GM20000 (cell line): ENCODE measurements around the gene CLSTN3.
"Not testable (repeated sequence)": the region's sequence is repeated elsewhere in the genome, so short reads cannot be mapped to it uniquely, and the experiment has no call there.

Experiments
- DNase-seq: peaks from one replicate; pipeline ENCODE4 v3.0.0; 2012; ENCODE audit warnings: low spot score
- TF ChIP-seq, protein P1 (sequence below): IDR thresholded peaks from 2 replicates; pipeline ENCODE4 v1.5.1; 2012; ENCODE audit warnings: mild to moderate bottlenecking, control low read depth; ENCODE audit errors: extremely low read depth, missing control alignments

Gene CLSTN3

DNA sequence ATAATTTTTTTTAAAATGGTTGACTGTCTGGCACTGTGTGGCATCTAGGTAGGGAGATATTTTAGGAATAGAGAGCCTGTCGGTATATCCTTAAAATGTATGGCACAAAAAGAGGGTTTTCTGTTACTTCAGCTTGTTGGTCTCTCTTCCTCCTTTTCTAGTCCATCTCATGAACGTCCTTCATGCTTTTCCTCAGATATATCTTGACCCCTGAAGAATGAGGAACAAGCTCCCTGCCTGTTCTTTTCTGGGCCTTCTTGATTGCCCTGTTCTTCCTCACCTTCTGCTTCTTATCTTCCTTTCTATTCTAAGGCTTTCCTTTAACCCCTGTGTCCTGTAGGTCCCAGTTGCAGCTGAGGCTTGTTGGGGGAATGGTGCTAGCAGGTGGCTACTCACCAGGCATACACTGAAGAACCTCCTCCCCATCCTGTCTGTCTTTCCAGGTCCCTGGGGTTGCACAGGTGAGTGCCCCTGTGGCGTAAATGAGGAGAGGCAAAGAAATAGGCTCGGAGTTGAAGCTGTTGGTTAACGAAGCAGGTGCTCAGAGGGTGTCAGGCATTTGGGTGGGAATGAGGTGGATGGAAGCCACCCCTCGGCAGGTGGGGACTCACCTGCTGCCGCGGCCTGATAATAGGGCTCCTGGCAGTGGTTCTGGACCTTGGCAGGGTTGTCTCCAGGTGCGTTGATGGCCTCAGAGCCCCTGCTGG is 30.7 kb upstream of the CLSTN3 start:
- TF ChIP-seq, protein P1, sequence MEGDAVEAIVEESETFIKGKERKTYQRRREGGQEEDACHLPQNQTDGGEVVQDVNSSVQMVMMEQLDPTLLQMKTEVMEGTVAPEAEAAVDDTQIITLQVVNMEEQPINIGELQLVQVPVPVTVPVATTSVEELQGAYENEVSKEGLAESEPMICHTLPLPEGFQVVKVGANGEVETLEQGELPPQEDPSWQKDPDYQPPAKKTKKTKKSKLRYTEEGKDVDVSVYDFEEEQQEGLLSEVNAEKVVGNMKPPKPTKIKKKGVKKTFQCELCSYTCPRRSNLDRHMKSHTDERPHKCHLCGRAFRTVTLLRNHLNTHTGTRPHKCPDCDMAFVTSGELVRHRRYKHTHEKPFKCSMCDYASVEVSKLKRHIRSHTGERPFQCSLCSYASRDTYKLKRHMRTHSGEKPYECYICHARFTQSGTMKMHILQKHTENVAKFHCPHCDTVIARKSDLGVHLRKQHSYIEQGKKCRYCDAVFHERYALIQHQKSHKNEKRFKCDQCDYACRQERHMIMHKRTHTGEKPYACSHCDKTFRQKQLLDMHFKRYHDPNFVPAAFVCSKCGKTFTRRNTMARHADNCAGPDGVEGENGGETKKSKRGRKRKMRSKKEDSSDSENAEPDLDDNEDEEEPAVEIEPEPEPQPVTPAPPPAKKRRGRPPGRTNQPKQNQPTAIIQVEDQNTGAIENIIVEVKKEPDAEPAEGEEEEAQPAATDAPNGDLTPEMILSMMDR: no peak
- no peak for DNase-seq

DNA sequence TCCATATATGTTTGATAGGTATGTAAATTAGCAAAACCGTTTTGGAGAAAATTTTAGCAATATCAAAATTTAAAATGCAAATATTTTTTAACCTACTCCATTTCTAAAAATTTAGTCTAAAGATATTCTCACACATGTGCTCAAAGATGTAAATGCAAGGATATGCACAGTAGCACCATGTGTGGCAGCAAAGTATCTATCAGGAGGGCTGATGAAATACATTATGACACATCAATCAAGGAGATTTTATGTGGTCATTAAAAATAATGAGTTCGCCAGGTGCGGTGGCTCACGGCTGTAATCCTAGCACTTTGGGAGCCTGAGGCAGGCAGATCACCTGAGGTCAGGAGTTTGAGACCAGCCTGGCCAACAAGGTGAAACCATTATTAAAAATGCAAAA is 29.9 kb upstream of the CLSTN3 start:
- TF ChIP-seq, protein P1: no peak
- no peak for DNase-seq

DNA sequence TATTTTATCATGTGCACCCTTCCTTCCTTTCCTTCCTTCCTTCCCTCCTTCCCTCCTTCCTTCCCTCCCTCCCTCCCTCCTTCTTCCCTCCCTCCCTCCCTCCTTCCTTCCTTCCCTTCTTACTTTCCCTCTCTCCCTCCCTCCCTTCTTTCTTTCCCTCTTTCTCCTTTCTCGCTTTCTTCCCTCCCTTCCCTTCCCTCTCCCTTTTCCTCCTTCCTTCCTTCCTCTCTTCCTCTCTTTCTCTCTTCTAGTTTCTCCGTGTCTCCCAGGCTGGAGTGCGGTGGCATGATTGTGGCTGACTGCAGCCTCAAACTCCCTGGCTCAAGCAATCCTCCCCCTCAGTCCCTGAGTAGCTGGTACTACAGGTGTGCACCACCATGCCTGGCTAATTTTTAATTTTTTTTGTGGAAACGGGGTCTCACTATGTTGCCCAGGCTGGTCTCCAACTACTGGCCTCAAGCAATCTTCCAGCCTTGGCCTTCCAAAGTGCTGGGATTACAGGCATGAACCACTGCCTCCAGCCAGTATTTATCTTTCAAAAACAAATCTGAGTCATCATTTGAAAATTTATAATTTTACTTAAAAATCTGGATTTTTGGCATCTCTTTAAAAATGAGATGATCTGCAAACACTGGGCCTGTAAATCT is 29.0 kb upstream of the CLSTN3 start:
- TF ChIP-seq, protein P1: no peak
- no peak for DNase-seq

DNA sequence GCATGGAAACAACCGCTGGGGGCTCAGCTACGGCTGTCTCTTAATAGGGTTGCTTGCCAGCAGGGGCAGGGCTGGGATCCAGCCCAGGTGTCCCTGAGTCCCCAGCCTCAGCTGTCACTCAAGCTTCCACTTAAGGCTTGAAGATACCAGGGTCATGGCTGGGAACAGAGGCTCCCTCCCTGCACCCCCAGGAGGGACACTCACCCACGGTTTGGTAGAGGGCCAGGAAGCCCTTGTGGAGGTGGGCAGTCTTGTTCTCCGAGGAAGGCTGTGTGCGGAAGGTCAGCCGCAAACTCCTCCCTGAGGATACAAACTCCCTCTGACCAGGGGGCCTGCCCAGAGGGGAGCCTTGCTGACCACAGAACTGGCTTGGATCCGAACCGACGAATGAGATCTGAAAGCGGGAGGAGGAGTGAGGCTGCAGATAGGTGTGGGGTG is 28.5 kb upstream of the CLSTN3 start:
- DNase-seq: no peak
- TF ChIP-seq, protein P1: no peak

DNA sequence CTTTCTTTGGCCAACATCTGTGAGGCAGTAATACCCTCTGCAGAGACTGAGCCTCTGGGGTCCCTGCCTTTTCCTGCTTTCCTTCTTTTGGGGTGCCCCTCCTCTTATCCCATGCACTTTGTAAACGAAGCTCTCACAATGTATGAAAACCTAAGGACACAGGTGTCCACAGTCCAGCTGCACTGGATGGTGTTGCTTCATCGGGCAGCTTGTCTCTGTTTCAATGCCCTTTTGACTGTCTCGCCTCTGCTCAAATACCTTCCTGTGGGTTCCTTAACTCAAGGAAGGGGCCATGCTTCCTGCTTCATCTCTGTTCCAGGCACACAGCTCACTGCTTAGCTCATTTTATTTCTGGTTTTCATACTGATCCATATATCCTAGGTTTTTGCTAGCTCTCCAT is 27.6 kb upstream of the CLSTN3 start:
- no peak for DNase-seq
- TF ChIP-seq, protein P1: no peak

DNA sequence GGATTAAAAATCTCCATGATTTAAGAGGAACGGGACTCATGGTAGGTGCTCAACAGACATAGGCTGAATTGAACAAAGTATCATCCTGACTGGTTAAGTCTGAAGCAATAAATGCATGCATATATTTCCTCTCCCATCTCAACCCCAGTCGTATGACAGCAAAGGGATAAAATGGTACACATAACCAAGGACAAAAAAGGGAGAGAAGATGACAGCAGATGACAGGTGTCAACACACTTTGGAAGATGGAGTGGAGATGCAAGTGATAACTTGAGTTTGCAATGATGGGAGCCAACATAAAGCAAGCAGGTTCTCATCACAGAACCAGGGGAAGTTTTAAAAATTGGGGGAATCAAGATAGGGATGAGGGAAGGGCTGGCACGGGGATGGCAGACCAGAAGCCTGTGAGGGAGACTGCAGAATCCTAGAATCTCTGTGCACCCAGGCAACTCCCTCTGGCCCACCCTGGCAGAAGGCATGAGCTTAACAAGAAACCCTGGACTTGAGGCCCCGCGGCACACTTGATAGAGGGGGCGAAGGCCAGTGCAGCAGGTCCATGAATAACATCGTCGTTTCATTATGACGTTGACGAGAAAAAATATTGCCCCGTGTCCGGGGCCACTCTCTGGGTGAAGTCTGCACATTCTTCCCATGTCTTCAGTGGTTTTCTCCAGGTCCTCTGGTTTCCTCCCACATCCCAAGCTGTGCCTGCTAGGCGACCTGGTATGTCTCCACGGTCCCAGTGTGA is 26.2 kb upstream of the CLSTN3 start:
- TF ChIP-seq, protein P1: no peak
- no peak for DNase-seq

DNA sequence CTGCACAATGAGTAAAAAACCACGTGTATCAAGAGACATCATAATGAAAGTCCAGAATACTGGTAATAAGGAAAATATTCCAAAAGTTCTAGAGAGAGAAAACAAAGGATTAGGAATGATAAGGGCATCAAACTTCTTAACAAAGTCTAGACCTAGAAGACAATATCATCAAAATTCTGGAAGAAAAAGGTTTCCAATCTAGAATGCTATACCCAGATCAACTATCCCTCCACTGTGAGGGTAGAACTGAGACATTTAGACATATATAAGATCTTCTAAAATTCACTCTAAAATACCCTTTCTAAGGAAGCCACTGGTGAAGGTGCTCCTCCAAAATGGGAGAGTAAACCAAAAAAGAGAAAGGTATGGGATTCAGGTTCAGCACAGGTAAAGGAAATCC is 24.1 kb upstream of the CLSTN3 start:
- TF ChIP-seq, protein P1: no peak
- DNase-seq: no peak

DNA sequence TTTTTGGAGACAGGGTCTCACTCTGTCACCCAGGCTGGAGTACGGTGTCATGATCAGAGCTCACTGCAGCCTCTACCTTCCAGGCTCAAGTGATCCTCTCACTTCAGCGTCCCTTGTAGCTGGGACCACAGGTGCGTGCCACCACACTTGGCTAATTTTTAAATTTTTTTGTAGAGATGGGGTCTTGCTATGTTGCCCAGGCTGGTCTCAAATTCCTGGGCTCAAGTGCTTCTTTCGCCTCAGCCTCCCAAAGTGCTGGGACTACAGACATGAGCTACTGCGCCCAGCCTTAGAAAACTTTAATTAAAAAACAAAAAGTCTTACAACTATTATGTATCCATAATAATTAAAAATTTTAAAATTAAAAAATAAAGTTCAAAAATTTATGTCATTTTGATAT is 23.0 kb upstream of the CLSTN3 start:
- DNase-seq: not testable (repeated sequence)
